PC-9 (cell line): ENCODE results near the gene ITGB8. TPM values are rescaled to one million over a fixed set of nuclear protein-coding genes. Genes with fewer than 3 reads are reported as not detected.

Source experiments
- BruUV-seq: library from RNA; stranded (reverse); fragments of 400-500 nt; replicated peaks from 2 replicates; lab custom pipeline; 2021; lab: Mats Ljungman, UMichigan
- CTCF ChIA-PET: fragments of 300-600 bp; sonication (Branson Sonifier 250); formaldehyde crosslinking; loops from one replicate; lab custom pipeline; 2022; ENCODE audit warnings: antibody characterized with exemption; lab: Charles Lee
- POLR2A ChIA-PET: fragments of 300-600 bp; sonication (Branson Sonifier 250); formaldehyde crosslinking; loops from one replicate; lab custom pipeline; 2022; ENCODE audit warnings: antibody characterized with exemption; ENCODE audit not compliant: unreplicated experiment; lab: Charles Lee
- DNase-seq, 2 experiments: peaks; one replicate each; pipeline versions ENCODE4 v3.0.0 to v3.0.0-alpha.2; 2015 to 2022; ENCODE audit warnings: mixed read lengths in 1 of 2
- H2AFZ ChIP-seq: fragments of 200-600 bp; sonication (generic); 2 replicates; pipeline ENCODE4 v1.8.1; 2017; ENCODE audit warnings: antibody characterized with exemption
- H3F3A ChIP-seq: fragments of 200-600 bp; sonication (generic); 2 replicates; pipeline ENCODE4 v1.8.1; 2017; ENCODE audit warnings: antibody characterized with exemption, mild to moderate bottlenecking, low read depth; ENCODE audit not compliant: insufficient read depth
- H3K27ac ChIP-seq: fragments of 200-600 bp; sonication (generic); 2 replicates; pipeline ENCODE4 v1.6.1; 2016; ENCODE audit warnings: mixed run types
- H3K27me3 ChIP-seq: fragments of 200-600 bp; sonication (generic); 2 replicates; pipeline ENCODE4 v1.6.1; 2016; ENCODE audit warnings: low read depth, mixed run types; ENCODE audit not compliant: insufficient read depth
- H3K36me3 ChIP-seq: fragments of 200-600 bp; sonication (generic); 2 replicates; pipeline ENCODE4 v1.6.1; 2016; ENCODE audit warnings: low read depth, mixed run types
- H3K4me1 ChIP-seq: fragments of 200-600 bp; sonication (generic); replicated peaks from 2 replicates; pipeline ENCODE4 v1.6.1; 2016; ENCODE audit warnings: mixed run types; ENCODE audit not compliant: insufficient read depth
- H3K4me2 ChIP-seq: fragments of 200-600 bp; sonication (generic); 2 replicates; pipeline ENCODE4 v1.6.1; 2017; ENCODE audit warnings: mixed run types
- H3K4me3 ChIP-seq: fragments of 200-600 bp; sonication (generic); 2 replicates; pipeline ENCODE4 v1.6.1; 2016; ENCODE audit warnings: mixed run types
- H3K79me2 ChIP-seq: fragments of 200-600 bp; sonication (generic); 2 replicates; pipeline ENCODE4 v1.6.1; 2017; ENCODE audit warnings: low read depth, mixed run types
- H3K9me2 ChIP-seq: fragments of 200-600 bp; sonication (generic); 2 replicates; pipeline ENCODE4 v1.8.1; 2017; ENCODE audit warnings: mild to moderate bottlenecking; ENCODE audit not compliant: insufficient read depth
- H3K9me3 ChIP-seq: fragments of 200-600 bp; sonication (generic); 2 replicates; pipeline ENCODE4 v1.8.1; 2016; ENCODE audit warnings: low read depth; ENCODE audit not compliant: insufficient read depth
- H4K20me1 ChIP-seq: fragments of 200-600 bp; sonication (generic); 2 replicates; pipeline ENCODE4 v1.8.1; 2017; ENCODE audit not compliant: insufficient read depth
- EZH2 ChIP-seq: fragments of 200-600 bp; sonication (generic); IDR thresholded peaks from 2 replicates; pipeline ENCODE4 v1.8.0; 2017; ENCODE audit warnings: antibody characterized with exemption, low read depth
- intact Hi-C: fragments of 100-400 bp; cut with micrococcal nuclease; formaldehyde crosslinking; loops from one replicate; pipeline ENCODE4 v1.10.0; 2022; ENCODE audit not compliant: unreplicated experiment
- total RNA-seq: library from RNA; stranded (reverse); gene quantifications from 2 replicates; pipeline ENCODE4 v1.2.3, GENCODE V29; 2021
- TF ChIP-seq, protein P1 (sequence below): fragments of 200-600 bp; sonication (generic); conservative IDR thresholded peaks from 2 replicates; pipeline ENCODE4 v1.6.1; 2017; ENCODE audit warnings: mixed run types, antibody characterized with exemption, mild to moderate bottlenecking, moderate library complexity

ITGB8 gene
- total RNA-seq, 1 experiment from 2014 or later: 20.1 TPM

DNA sequence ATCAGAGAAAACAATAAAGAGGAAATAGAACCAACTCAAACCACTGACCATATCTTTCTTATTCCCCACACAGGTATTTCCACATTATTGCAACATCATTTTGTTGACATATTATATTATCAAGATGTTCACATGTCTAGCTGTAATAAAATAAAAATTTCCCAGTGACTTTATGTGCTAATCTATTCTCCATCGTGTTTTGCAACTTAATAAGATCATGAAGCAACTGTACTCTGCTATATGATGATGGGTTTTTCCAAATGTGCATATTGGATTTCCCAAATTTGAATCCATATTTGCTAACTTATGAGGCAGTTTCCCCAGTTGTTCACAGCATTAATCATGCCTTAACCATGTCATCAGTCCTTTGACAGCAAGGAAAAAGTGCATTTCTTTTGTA lies 127.8 kb downstream of the ITGB8 start:
- TF ChIP-seq, protein P1, sequence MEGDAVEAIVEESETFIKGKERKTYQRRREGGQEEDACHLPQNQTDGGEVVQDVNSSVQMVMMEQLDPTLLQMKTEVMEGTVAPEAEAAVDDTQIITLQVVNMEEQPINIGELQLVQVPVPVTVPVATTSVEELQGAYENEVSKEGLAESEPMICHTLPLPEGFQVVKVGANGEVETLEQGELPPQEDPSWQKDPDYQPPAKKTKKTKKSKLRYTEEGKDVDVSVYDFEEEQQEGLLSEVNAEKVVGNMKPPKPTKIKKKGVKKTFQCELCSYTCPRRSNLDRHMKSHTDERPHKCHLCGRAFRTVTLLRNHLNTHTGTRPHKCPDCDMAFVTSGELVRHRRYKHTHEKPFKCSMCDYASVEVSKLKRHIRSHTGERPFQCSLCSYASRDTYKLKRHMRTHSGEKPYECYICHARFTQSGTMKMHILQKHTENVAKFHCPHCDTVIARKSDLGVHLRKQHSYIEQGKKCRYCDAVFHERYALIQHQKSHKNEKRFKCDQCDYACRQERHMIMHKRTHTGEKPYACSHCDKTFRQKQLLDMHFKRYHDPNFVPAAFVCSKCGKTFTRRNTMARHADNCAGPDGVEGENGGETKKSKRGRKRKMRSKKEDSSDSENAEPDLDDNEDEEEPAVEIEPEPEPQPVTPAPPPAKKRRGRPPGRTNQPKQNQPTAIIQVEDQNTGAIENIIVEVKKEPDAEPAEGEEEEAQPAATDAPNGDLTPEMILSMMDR: no peak
- no peak for TF ChIP-seq EZH2
- DNase-seq: peak in 1 of 2 experiments; percentile 61
- POLR2A ChIA-PET: no interaction called here
- Histone ChIP-seq H3K9me2 (no peaks in the 10 kb centered on the region), H3K4me1 (no peaks in the 10 kb centered on the region), H3K79me2 (no peaks in the 10 kb centered on the region), H3K27me3 (no peaks in the 10 kb centered on the region), H3K36me3 (no peaks in the 10 kb centered on the region), H3K27ac (no peak overlapping the region), H3K4me3 (no peak overlapping the region), H3F3A (no peaks in the 10 kb centered on the region), H3K9me3 (no peaks in the 10 kb centered on the region), H4K20me1 (no peaks in the 10 kb centered on the region), H2AFZ (no peak overlapping the region), H3K4me2 (no peak overlapping the region)
- no TSS peak for BruUV-seq
- CTCF ChIA-PET: no interaction called here
- intact Hi-C loops: no loop called here

DNA sequence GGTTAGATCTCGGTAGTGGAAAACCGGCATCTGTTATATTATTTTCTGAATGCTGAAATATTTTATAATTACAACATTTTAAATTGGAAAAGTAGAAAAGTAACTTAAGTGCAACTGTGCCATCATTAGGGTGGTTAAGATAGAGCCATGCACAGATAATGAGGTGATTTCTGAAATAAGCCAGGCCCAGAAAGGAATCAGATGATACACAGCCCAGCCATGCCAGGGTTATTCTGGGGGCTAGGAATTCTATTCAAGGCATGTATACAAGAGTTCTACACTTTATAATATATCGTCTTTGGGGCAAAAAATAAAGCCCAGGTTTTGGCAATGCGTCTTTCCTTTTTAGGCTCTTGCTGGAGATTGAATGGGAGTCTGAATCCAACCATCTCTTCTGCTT lies 128.7 kb downstream of the ITGB8 start:
- intact Hi-C loops: no loop called here
- TF ChIP-seq EZH2: no peak
- ChIA-PET CTCF (no interaction called here), POLR2A (no interaction called here)
- no peaks in the 10 kb centered on the region for H3K36me3 ChIP-seq
- no peaks in the 10 kb centered on the region for H3K9me2 ChIP-seq
- H3K4me1 ChIP-seq: no peaks in the 10 kb centered on the region
- no peaks in the 10 kb centered on the region for H3K79me2 ChIP-seq
- no peak overlapping the region for H3K27ac ChIP-seq
- no peaks in the 10 kb centered on the region for H3K27me3 ChIP-seq
- H4K20me1 ChIP-seq: no peaks in the 10 kb centered on the region
- BruUV-seq: no TSS peak
- no peaks in the 10 kb centered on the region for H3K9me3 ChIP-seq
- no peak overlapping the region for H3K4me2 ChIP-seq
- H3F3A ChIP-seq: no peaks in the 10 kb centered on the region
- H3K4me3 ChIP-seq: no peak overlapping the region
- H2AFZ ChIP-seq: no peak overlapping the region
- DNase-seq: no peak

DNA sequence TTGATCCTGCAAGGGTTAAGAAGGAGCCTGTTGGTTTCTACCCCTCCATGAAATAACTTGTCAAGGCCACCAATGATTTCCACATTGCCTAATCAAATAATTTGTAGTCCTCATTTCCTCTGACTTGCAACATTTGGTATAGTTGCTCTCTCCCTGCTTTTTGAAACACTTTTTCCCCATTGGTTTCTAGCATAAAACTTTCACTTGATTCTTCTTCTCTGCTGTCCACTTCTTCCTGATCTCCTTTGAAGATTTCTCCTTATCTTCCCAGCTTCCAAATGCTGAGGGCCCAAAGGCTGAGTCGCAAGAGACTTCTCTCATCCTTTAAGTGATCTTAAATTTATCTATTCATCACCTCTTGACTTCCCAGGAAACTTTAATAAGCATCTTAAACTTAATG lies 134.2 kb downstream of the ITGB8 start:
- no peaks in the 10 kb centered on the region for H3K4me1 ChIP-seq
- CTCF ChIA-PET: no interaction called here
- H3K4me3 ChIP-seq: no peak overlapping the region
- no peaks in the 10 kb centered on the region for H3K9me3 ChIP-seq
- intact Hi-C loops: no loop called here
- H3K27me3 ChIP-seq: no peaks in the 10 kb centered on the region
- H3F3A ChIP-seq: no peaks in the 10 kb centered on the region
- H3K36me3 ChIP-seq: no peaks in the 10 kb centered on the region
- no peaks in the 10 kb centered on the region for H3K9me2 ChIP-seq
- no peak overlapping the region for H2AFZ ChIP-seq
- no peaks in the 10 kb centered on the region for H3K79me2 ChIP-seq
- BruUV-seq: no TSS peak
- TF ChIP-seq, protein P1: no peak
- TF ChIP-seq EZH2: no peak
- no peaks in the 10 kb centered on the region for H4K20me1 ChIP-seq
- POLR2A ChIA-PET: no interaction called here
- DNase-seq: no peak
- H3K4me2 ChIP-seq: no peak overlapping the region
- H3K27ac ChIP-seq: no peak overlapping the region

Other genes with a start within 250 kb of the ITGB8 start
- 48.4 and 50.8 TPM in 2 replicates for gene MACC1, start 113.5 kb upstream of the ITGB8 start, total RNA-seq